GM12878 (cell line): ENCODE measurements around the gene GRIFIN. TPM values are rescaled to one million over a fixed set of nuclear protein-coding genes. Genes with fewer than 3 reads are reported as not detected.

Experiments
- ATAC-seq: fragments of 200-7000 bp; cut with Tn5 transposase; 3 replicates; pipeline ENCODE4 v1.9.1; 2020; ENCODE audit warnings: mild to moderate bottlenecking, moderate library complexity
- BruUV-seq: library from RNA; stranded (reverse); fragments of 400-500 nt; replicated peaks from 2 replicates; lab custom pipeline; 2021; lab: Mats Ljungman, UMichigan
- CTCF ChIA-PET: fragments of 300-600 bp; sonication (Branson Sonifier 250); formaldehyde crosslinking; extraction: SDS; loops from one replicate; lab custom pipeline; 2021; ENCODE audit warnings: inconsistent platforms; lab: Yijun Ruan, JAX
- POLR2A ChIA-PET: fragments of 350-600 bp; formaldehyde crosslinking; extraction: SDS; loops from one replicate; lab custom pipeline; 2021; ENCODE audit warnings: inconsistent platforms; lab: Charles Lee
- RAD21 ChIA-PET: fragments of 300-600 bp; sonication (Branson Sonifier 250); formaldehyde crosslinking; loops from one replicate; lab custom pipeline; 2023; ENCODE audit warnings: antibody characterized with exemption; ENCODE audit not compliant: unreplicated experiment; lab: Charles Lee
- SMC1A ChIA-PET: fragments of 300-600 bp; sonication (Branson Sonifier 250); formaldehyde crosslinking; loops from one replicate; lab custom pipeline; 2023; ENCODE audit not compliant: unreplicated experiment, uncharacterized antibody; lab: Charles Lee
- DNase-seq: peaks from one replicate; pipeline ENCODE4 v3.0.0-alpha.2; 2011; ENCODE audit warnings: low read depth, low spot score
- FAIRE-seq: peaks from 3 replicates; lab custom pipeline; 2011; peaks lifted over from hg19 to GRCh38; lab: Jason Lieb, UNC
- H2AFZ ChIP-seq: 2 replicates; pipeline ENCODE4 v1.6.0; 2011; ENCODE audit warnings: low read depth, low read length, control low read depth; ENCODE audit not compliant: control insufficient read depth
- H3K27ac ChIP-seq: 2 replicates; pipeline ENCODE4 v1.5.1; 2011; ENCODE audit warnings: control low read depth; ENCODE audit not compliant: control insufficient read depth, insufficient read depth
- H3K27me3 ChIP-seq, 2 experiments: replicated peaks in 1 of 2; 2 replicates each; pipeline versions ENCODE4 v1.6.0 to v1.6.1; 2011; ENCODE audit warnings: low read length in 1 of 2; ENCODE audit not compliant: control insufficient read depth in 2 of 2, insufficient read depth in 2 of 2
- H3K36me3 ChIP-seq, 2 experiments: 2 replicates each; pipeline ENCODE4 v1.5.1; 2011; ENCODE audit warnings: low read length in 1 of 2; ENCODE audit not compliant: control insufficient read depth in 2 of 2, insufficient read depth in 2 of 2
- H3K4me1 ChIP-seq: 2 replicates; pipeline ENCODE4 v1.6.1; 2011; ENCODE audit warnings: mild to moderate bottlenecking, low read length, moderate library complexity, mixed read lengths; ENCODE audit not compliant: control insufficient read depth, insufficient read depth
- H3K4me2 ChIP-seq: 2 replicates; pipeline ENCODE4 v1.6.0; 2011; ENCODE audit warnings: control low read depth; ENCODE audit not compliant: control insufficient read depth, insufficient read depth
- H3K4me3 ChIP-seq: fragments of 200-600 bp; sonication (generic); 2 replicates; pipeline ENCODE4 v1.5.1; 2016
- H3K79me2 ChIP-seq: 2 replicates; pipeline ENCODE4 v1.6.0; 2011; ENCODE audit warnings: low read length; ENCODE audit not compliant: control insufficient read depth, insufficient read depth
- H3K9ac ChIP-seq: 2 replicates; pipeline ENCODE4 v1.8.0; 2011; ENCODE audit warnings: low read length, control low read depth, mixed read lengths; ENCODE audit not compliant: control insufficient read depth, insufficient read depth
- H3K9me3 ChIP-seq: replicated peaks from 3 replicates; pipeline ENCODE4 v1.5.1; 2011; ENCODE audit warnings: mild to moderate bottlenecking, low read length; ENCODE audit not compliant: control insufficient read depth, insufficient read depth
- H4K20me1 ChIP-seq: 2 replicates; pipeline ENCODE4 v1.6.0; 2011; ENCODE audit not compliant: control insufficient read depth, insufficient read depth
- ATF2 ChIP-seq: IDR thresholded peaks from 2 replicates; pipeline ENCODE4 v1.6.1; 2012; ENCODE audit warnings: low read length, inconsistent platforms
- ATF3 ChIP-seq: IDR thresholded peaks from 2 replicates; pipeline ENCODE4 v1.6.1; 2011; ENCODE audit warnings: low read depth, mild to moderate bottlenecking, low read length, moderate library complexity, borderline replicate concordance; ENCODE audit errors: extremely low read depth
- CBX5 ChIP-seq: sonication (generic); IDR thresholded peaks from 2 replicates; pipeline ENCODE4 v1.6.1; 2016; ENCODE audit warnings: low read depth, moderate library complexity, mild to moderate bottlenecking, inconsistent platforms
- CHD2 ChIP-seq: IDR thresholded peaks from 2 replicates; pipeline ENCODE4 v1.6.1; 2011; ENCODE audit warnings: low read depth, low read length, improper control_type of control experiment, borderline replicate concordance
- CREB1 ChIP-seq: IDR thresholded peaks from 2 replicates; pipeline ENCODE4 v1.6.1; 2012; ENCODE audit warnings: low read depth, mild to moderate bottlenecking, inconsistent platforms
- E2F4 ChIP-seq: IDR thresholded peaks from 2 replicates; pipeline ENCODE4 v1.6.1; 2012; ENCODE audit warnings: low read depth, low read length, improper control_type of control experiment
- EED ChIP-seq: sonication (generic); IDR thresholded peaks from 2 replicates; pipeline ENCODE4 v1.6.1; 2016; ENCODE audit warnings: antibody characterized with exemption, low read depth
- EGR1 ChIP-seq, 2 experiments: IDR thresholded peaks; 1 replicate in 1 of 2; 2 replicates in 1 of 2; pipeline ENCODE4 v1.6.1; 2011 to 2012; ENCODE audit warnings: low read depth in 2 of 2, low read length in 2 of 2, borderline replicate concordance in 1 of 2, mild to moderate bottlenecking in 1 of 2, moderate library complexity in 1 of 2
- EZH2 ChIP-seq: IDR thresholded peaks from 2 replicates; pipeline ENCODE4 v1.6.1; 2012; ENCODE audit warnings: low read depth, mild to moderate bottlenecking, control low read depth, inconsistent platforms, low read length, borderline replicate concordance; ENCODE audit not compliant: control insufficient read depth
- MYB ChIP-seq: fragments of 150-350 bp; IDR thresholded peaks from 2 replicates; pipeline ENCODE4 v1.6.1; 2014; ENCODE audit warnings: mild to moderate bottlenecking, low read depth, low read length, borderline replicate concordance
- PML ChIP-seq: IDR thresholded peaks from 2 replicates; pipeline ENCODE4 v1.6.1; 2012; ENCODE audit warnings: low read length, inconsistent platforms
- SIN3A ChIP-seq: IDR thresholded peaks from 2 replicates; pipeline ENCODE4 v1.6.1; 2012; ENCODE audit warnings: low read depth, low read length, improper control_type of control experiment
- SPI1 ChIP-seq: IDR thresholded peaks from 2 replicates; pipeline ENCODE4 v1.6.1; 2011; ENCODE audit warnings: low read depth, mild to moderate bottlenecking, low read length, moderate library complexity, borderline replicate concordance; ENCODE audit not compliant: insufficient read depth
- ZBTB40 ChIP-seq: fragments of 450-650 bp; IDR thresholded peaks from 2 replicates; pipeline ENCODE4 v1.6.1; 2016; ENCODE audit warnings: mild to moderate bottlenecking, moderate library complexity, borderline replicate concordance
- WGBS: methylation state at CpG from one replicate; pipeline ENCODE4 v1.1.6; 2016; ENCODE audit warnings: low lambda C conversion rate; ENCODE audit not compliant: insufficient replicate concordance, insufficient coverage; ENCODE audit errors: missing lambda C conversion rate; 5-methylcytosine and 5-hydroxymethylcytosine counted together
- in situ Hi-C: fragments of 300-500 bp; cut with MboI; formaldehyde crosslinking; loops from 9 replicates; pipeline ENCODE4 v1.14.3; 2018; ENCODE audit warnings: mixed read lengths
- intact Hi-C: fragments of 100-400 bp; cut with micrococcal nuclease; formaldehyde crosslinking; loops from one replicate; pipeline ENCODE4 v1.14.2; 2022; ENCODE audit not compliant: unreplicated experiment
- polyA plus RNA-seq, 11 experiments: library from polyadenylated mRNA; depleted of rRNA in 4 of 11; unstranded in 6 of 11; stranded (reverse) in 5 of 11; fragments of >200 nt; fragmentation: Nextera tagmentation in 4 of 11; fragmentation: Illumina TruSeq in 1 of 11; extraction: Ambion mirVana in 4 of 11; extraction: Trizol in 1 of 11; gene quantifications; 1 replicate in 1 of 11; 2 replicates in 10 of 11; pipeline versions ENCODE4 v1.2.1 to v1.2.3, GENCODE V29; 2011 to 2016; ENCODE audit warnings: inconsistent platforms in 2 of 11, missing spikeins in 2 of 11, low read depth in 1 of 11
- total RNA-seq, 4 experiments: library from RNA; depleted of rRNA in 3 of 4; stranded (reverse); fragments of >200 nt in 3 of 4; fragmentation: Illumina TruSeq in 1 of 4; extraction: Trizol in 1 of 4; gene quantifications; 2 replicates each; pipeline versions ENCODE4 v1.2.1 to v1.2.3, GENCODE V29; 2013 to 2021

The GRIFIN gene
- total and polyA plus RNA-seq, 10 of the 15 experiments (the other 5 are each of a cell fraction or from before 2014, with no cell fraction given): not detected

GRCh38 chr7:2481195-2481594 is 5.0 kb upstream of the GRIFIN start (continued):
- TF ChIP-seq ZBTB40 (no peak), EGR1 (IDR thresholded peaks at IDR 0.05; ENCODE audit: borderline replicate concordance in 1 of 2, low read depth in 2 of 2, low read length in 2 of 2) (no peak), EZH2 (no peak)
- TF ChIP-seq, all 136 proteins: peak for 0

GRCh38 chr7:2480070-2480408 is 3.8 kb upstream of the GRIFIN start:
- ChIA-PET SMC1A (interaction anchor here (1.5 kb wide), 1 partner anchor 201 kb away, joined by 4 read pairs; no protein-coding TSS in a partner anchor), CTCF (interaction anchor here (2.8 kb wide), 1 partner anchor 11 kb away, joined by 10 read pairs; no protein-coding TSS in a partner anchor), POLR2A (no interaction called here), RAD21 (no interaction called here)
- Histone ChIP-seq H3K4me1 (no peaks in the 10 kb centered on the region), H3K9ac (no peak overlapping the region), H3K36me3 (no peaks in the 10 kb centered on the region), H3K79me2 (no peaks in the 10 kb centered on the region), H3K27me3 (no peaks in the 10 kb centered on the region), H3K27ac (no peak overlapping the region), H3K9me3 (no peaks in the 10 kb centered on the region; the same call in 1 of the 3 replicates), H4K20me1 (no peaks in the 10 kb centered on the region), H3K4me3 (no peak overlapping the region), H3K4me2 (no peak overlapping the region), H2AFZ (no peak overlapping the region)
- in situ Hi-C loops: no loop called here
- DNase-seq (no peak), ATAC-seq (no peak), FAIRE-seq (no peak)
- 72% methylated on average over 21 of the region's 21 CpGs for WGBS
- intact Hi-C loops: no loop called here
- BruUV-seq: no TSS peak
- TF ChIP-seq E2F4: no peak
- no peak for TF ChIP-seq ATF2
- TF ChIP-seq EED: no peak
- TF ChIP-seq PML: no peak
- no peak for TF ChIP-seq SPI1
- no peak for TF ChIP-seq CBX5
- no peak for TF ChIP-seq CREB1
- TF ChIP-seq CHD2: no peak
- TF ChIP-seq ATF3: no peak
- TF ChIP-seq SIN3A: no peak
- TF ChIP-seq MYB: no peak
